Neural progenitor cell (in vitro differentiated cells): ENCODE data around the gene IL36A.

Experiments
- CTCF ChIP-seq: fragments of 200-600 bp; sonication (generic); IDR thresholded peaks from 2 replicates; pipeline ENCODE4 v1.5.1; 2017; ENCODE audit warnings: antibody characterized with exemption, mild to moderate bottlenecking
- EZH2 ChIP-seq: fragments of 200-600 bp; sonication (generic); IDR thresholded peaks from 2 replicates; pipeline ENCODE4 v1.6.1; 2017; ENCODE audit warnings: antibody characterized with exemption, mild to moderate bottlenecking, moderate library complexity

GRCh38 chr2:113002677-113003076 is 2.6 kb upstream of the IL36A start:
- no peak for TF ChIP-seq CTCF
- TF ChIP-seq EZH2: no peak
